LNCaP clone FGC (cell line): ENCODE results near the gene NKX1-1.

ENCODE experiments used
- DNase-seq: peaks from one replicate; pipeline ENCODE4 v3.0.0-alpha.2; 2011; ENCODE audit warnings: low read depth
- H3K4me3 ChIP-seq: 2 replicates; pipeline ENCODE4 v1.5.1; 2011; ENCODE audit warnings: mild to moderate bottlenecking, low read depth, low read length, control low read depth
- CTCF ChIP-seq: IDR thresholded peaks from 2 replicates; pipeline ENCODE4 v1.5.1; 2012; ENCODE audit warnings: mild to moderate bottlenecking; ENCODE audit not compliant: control insufficient read depth, insufficient read depth; ENCODE audit errors: extremely low read depth

The NKX1-1 gene

GRCh38 chr4:1385373-1386340 is 20.6 kb downstream of the NKX1-1 start:
- H3K4me3 ChIP-seq = no peak overlapping the region
- no peak for DNase-seq
- no peak for TF ChIP-seq CTCF

GRCh38 chr4:1384675-1385372 is 21.4 kb downstream of the NKX1-1 start:
- DNase-seq = no peak
- TF ChIP-seq CTCF = no peak
- no peak overlapping the region for H3K4me3 ChIP-seq

GRCh38 chr4:1383728-1384591 is 22.3 kb downstream of the NKX1-1 start:
- TF ChIP-seq CTCF = no peak
- DNase-seq = no peak
- no peak overlapping the region for H3K4me3 ChIP-seq

DNA sequence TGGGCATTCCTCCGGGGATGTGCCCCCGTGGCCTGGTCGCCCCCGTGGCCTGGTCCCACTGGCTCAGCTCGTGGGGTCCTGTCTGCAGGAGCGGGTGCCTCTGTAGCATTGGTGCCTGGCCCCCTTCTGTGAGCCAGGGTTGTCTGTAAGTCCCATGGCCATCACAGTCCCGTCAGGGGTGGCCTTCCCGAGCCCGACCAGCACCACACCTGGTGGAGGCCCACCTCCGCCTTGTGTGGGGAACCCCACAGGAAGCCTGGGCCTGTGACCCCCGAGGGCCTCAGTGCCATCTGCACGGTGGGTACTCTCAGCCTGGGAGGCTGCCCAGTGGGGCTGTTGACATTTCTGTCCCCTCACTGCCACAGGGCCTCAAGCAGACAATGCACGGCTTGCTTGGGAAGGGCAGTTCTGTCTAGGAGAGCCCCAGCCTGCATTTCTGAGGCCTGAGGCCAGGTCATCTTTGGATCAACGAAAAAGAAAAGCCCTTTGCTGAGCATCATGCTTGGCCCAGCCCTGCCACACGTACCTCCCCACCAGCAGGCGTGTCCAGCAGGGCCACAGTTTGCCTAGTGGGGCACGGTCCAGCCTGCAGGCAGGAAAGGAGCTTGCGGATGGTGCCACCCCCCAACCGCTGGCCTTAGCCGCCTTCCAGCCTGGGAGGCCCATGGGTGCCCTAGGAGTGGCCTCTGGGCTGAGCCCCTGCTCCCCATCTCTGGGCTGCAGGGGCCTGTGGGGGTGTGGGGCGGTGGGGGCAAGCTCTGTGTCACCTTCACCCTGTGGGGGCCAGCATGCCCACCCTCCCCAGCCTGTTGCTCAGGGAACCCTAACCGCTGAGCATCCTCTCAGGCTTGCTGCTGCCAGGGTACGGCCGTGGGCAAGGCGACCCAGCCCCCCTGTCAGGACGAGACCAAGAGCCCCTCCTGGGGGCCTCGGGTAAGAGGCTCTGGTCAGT is 23.2 kb downstream of the NKX1-1 start:
- TF ChIP-seq CTCF = no peak
- no peak for DNase-seq
- no peak overlapping the region for H3K4me3 ChIP-seq

DNA sequence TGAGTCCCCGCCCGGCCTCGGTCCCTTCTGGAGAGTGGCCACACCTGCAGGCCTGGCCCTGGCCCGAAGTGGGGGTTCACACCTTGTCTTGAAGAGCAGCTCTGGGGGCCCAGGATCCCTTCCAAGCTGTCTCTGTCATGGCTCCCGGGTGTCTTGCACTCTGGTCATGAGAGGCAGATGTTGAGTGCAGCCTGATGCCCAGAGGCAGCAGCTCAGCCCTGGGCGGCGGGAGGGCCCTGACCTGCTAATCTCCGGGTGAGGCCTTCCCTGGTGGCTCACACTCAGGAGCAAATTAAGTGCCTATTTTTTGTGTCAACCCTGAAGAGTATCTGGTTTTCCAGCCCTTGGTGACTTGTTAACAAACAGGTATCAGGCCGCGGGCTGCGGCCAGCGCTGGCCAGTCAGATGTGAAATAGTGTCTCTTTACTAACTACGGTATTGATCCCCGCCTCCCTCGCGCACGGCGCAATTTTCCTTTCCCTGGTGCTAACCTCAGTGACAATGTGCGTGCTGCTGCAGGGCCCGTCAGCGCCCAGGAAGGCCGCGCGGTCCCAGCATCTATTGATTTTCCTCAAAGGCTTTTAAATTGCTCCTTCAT is 24.2 kb downstream of the NKX1-1 start:
- no peak for TF ChIP-seq CTCF
- no peak for DNase-seq
- H3K4me3 ChIP-seq = no peak overlapping the region
